Cortex of kidney (tissue), 1 donor: ENCODE measurements around the gene SGCD.

Experiments
- DNase-seq: peaks from one replicate; lab custom pipeline; 2025; lab: John Stamatoyannopoulos, UW

Gene SGCD

GRCh38 chr5:156326718-156327259 is at the start of gene SGCD:
TSS of gene SGCD (plus strand) at chr5:156327164.
- no peak for DNase-seq

- no peak for DNase-seq
Observed at GRCh38 chr5:156277290-156277689, 49.7 kb upstream of the SGCD start.

GRCh38 chr5:156295431-156295830 is 31.5 kb upstream of the SGCD start:
- no peak for DNase-seq

- no peak for DNase-seq
Observed at GRCh38 chr5:156310115-156310514, 16.8 kb upstream of the SGCD start.

GRCh38 chr5:156312897-156313694 is 13.9 kb upstream of the SGCD start:
- DNase-seq = no peak

DNA sequence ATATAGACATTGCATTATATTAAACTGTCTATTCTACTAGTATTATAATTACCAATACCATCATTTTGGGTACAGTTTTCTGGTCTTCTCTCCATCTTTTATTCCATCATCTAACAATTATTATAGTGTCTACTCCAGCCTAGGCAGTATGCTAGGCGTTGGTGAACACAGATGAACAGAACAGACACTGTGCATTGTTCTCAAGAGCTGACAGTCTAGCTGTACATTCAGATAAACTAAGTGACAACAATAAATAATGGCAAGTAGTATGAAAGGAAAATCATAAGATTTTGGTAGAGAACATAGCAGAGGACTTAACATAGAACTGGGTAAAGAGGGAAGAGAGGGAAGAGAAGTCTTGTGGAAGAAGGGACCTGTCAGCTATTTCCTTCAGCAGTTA is 12.5 kb upstream of the SGCD start:
- no peak for DNase-seq

DNA sequence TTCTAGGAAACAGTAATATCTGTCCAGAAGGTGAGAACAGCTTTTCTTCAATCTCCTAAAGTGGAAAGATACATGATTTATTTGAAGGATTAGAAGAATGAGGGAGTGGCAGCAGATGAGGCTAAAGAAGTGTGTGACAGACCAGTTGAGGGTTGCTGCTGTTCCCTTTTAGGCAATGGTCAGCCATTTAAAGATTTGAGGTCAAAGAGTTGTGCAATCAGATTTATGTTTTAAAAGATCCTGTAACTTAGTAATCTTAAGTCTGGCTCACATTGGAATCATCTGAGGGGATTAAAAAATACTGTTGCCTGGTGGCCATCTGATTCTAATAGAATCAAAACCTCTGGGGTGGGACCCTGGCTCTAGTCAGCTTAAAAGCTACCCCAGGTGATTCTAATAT is 4.3 kb upstream of the SGCD start:
- DNase-seq = no peak

DNA sequence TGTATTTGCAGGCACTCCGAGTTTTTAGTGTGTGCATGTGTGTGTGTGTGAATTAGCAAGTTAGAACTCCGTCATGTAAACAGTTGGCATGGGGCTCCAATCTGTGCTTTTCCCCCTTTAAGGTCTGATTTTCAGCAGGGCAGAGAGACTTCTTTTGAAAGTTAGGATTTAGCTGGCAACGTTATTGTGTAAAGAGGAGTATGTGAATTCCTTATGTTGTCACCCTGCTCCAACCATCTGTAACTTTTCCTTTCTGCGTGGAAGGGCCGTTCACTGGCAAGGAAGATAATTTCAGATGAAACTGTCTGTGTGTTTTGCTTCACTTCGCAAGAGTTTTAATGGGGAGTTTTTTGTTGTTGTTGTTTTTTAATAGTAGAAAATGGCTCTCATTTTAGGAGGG is 332 bp downstream of the SGCD start:
- DNase-seq = no peak

GRCh38 chr5:156328161-156328560 is 1.2 kb downstream of the SGCD start:
- no peak for DNase-seq

- DNase-seq = no peak
Observed at GRCh38 chr5:156328766-156329165, 1.8 kb downstream of the SGCD start.

- no peak for DNase-seq
Observed at GRCh38 chr5:156329171-156329611, 2.2 kb downstream of the SGCD start.

DNA sequence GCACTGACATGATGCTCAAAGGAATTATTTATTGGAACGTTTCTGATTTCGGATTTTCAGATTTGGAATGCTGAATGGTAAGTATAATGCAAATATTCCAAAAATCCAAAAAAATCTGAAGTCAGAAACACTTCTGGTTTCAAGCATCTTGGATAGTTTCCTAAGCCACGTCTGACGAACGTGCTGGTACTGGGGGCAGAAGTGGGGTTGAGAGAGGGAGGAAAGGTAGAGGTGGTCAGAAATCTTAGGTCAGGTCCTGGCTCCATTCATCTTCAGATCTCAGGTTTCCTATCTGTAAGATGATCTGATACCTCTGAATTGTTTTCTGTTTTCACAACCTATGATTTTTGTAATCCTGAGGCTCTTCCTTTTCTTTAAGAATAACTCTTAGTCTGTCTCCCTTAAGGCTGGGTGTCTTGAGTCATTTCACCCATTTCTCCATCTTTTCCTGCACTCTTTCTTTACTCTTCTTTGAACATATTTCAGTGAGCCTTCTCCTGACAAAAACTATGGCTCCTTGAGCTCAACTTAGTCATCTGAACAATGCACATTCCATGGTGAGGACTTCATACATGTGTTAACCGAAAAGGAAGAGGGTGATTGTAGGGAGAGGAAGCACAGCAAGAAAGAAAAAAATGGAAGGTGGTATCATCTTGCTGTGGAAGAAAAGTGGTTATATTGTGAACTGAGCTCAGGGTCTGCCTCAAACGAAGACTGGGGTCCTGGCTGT is 3.3 kb downstream of the SGCD start:
- DNase-seq = no peak

DNA sequence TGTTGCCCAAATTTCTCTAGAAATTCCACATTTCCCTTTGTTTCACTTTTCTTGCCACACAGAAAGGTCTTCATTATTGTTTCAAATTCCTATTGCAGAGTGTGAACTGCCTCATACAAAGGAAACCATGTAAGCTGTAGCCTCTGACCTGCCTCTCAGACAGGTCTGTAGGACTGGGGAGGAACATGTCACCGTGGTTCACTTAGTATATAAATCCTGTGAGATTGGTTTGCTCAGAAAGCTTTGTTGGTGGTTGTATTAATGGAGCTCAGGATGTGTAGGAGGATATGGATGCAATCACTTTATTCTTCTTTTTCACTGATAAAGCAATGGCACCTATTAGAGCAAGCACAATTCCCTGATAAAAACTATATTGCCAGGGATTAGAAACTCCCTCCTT is 4.2 kb downstream of the SGCD start:
- no peak for DNase-seq

DNA sequence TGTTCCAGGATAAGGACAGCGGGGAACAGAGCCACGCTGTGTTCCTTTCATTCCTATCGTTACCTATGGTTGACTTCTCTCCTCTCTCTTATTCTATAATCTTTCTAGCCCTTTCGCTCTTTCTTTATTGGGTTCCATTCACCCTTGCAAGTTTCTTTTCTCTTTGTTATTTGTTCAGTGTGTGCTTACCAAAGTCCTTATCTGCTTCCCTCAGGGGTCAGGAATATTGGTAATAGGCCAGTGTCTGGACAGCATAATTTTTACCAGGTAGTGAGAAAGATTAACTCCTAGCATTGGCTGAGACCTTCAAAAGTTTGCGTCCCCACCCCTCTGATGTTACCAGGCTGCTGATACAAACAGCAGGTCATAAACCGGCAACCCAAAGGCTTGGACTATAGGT is 4.9 kb downstream of the SGCD start:
- DNase-seq = no peak

DNA sequence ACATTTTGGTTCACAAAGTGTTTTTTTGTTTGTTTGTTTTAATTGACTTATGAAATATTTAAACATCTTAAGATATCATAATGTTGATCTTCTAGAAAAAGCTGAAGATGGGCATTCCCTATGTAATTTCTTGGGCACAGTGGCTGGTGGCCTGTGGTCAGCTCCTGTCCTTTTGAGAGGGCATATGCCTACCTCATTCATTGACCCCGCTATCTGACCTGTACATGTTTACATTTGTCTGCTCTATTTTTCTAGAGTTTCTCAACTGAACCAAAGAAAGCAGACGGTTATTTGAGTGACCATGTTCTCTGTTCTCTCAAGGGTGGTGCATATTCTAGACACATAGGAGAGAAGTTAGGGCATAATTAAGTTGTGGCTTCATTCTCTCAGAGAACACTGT is 5.3 kb downstream of the SGCD start:
- DNase-seq = no peak

GRCh38 chr5:156339139-156339841 is 12.3 kb downstream of the SGCD start:
- DNase-seq = no peak

DNA sequence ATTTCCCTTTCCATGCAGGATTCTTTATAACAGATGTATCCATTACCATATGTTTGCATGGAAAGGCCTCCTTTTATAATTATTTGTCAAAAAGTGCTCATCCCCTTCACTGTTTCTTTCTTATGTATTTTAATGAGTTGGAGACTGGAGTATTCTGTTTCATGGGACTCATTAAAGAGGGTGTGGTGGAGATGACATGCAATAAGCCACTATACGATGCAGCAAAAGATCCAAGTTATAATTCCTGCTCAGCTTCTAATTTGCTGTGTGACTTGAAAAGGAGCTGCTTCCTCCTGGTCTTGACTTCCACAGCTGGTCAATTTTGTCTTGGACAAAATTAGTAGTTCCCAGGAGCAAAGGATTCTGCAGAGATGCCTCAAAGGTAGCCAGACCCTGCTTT is 13.9 kb downstream of the SGCD start:
- DNase-seq = no peak

DNA sequence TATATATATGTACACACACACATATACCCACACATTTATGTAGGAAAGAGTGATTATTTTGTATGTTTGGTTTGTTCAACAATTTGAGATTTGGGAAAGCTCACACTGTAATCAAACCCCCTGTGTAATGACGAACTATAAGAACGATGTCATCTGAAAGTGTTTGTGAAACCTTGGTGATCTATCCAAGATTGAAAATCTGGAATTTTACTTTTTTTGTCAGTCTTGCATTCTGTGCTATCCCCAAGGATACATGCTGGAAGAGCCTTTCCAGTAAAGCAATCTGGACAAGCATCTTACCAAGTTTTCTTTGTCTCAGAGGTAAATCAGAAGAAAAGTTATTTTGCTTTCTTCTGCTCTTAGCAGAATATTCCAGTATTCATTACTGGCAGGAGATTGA is 23.3 kb downstream of the SGCD start:
- no peak for DNase-seq

GRCh38 chr5:156351423-156351822 is 24.5 kb downstream of the SGCD start:
- no peak for DNase-seq

GRCh38 chr5:156354571-156354970 is 27.6 kb downstream of the SGCD start:
- DNase-seq = no peak

- no peak for DNase-seq
Observed at GRCh38 chr5:156356238-156356637, 29.3 kb downstream of the SGCD start.

- DNase-seq = no peak
Observed at GRCh38 chr5:156359476-156359875, 32.5 kb downstream of the SGCD start.
